ENCODE measurements around the gene SHMT2.

Gene SHMT2

GRCh38 chr12:57211791-57212700 lies 17.5 kb upstream of the SHMT2 start:
- no peak overlapping the region for H3K4me3 ChIP-seq (ENCODE audit: low read length)
- no peak for DNase-seq (ENCODE audit: low read depth, low spot score)

GRCh38 chr12:57212701-57213057 lies 16.8 kb upstream of the SHMT2 start:
- no peak overlapping the region for H3K4me3 ChIP-seq (ENCODE audit: low read length)
- no peak for DNase-seq (ENCODE audit: low read depth, low spot score)

- H3K4me3 ChIP-seq (ENCODE audit: low read length): no peak overlapping the region
- peak; percentile 70 for DNase-seq (ENCODE audit: low read depth, low spot score)
Observed at GRCh38 chr12:57213058-57213715, 16.3 kb upstream of the SHMT2 start.

GRCh38 chr12:57213763-57214397 lies 15.6 kb upstream of the SHMT2 start:
- no peak for DNase-seq (ENCODE audit: low read depth, low spot score)
- no peak overlapping the region for H3K4me3 ChIP-seq (ENCODE audit: low read length)

- DNase-seq (ENCODE audit: low read depth, low spot score): peak; percentile 58
- no peak overlapping the region for H3K4me3 ChIP-seq (ENCODE audit: low read length)
Observed at GRCh38 chr12:57214398-57214781, 15.1 kb upstream of the SHMT2 start.

GRCh38 chr12:57215065-57215464 lies 14.4 kb upstream of the SHMT2 start:
- no peak for DNase-seq (ENCODE audit: low read depth, low spot score)
- no peak overlapping the region for H3K4me3 ChIP-seq (ENCODE audit: low read length)

GRCh38 chr12:57215668-57216013 lies 13.9 kb upstream of the SHMT2 start:
- DNase-seq (ENCODE audit: low read depth, low spot score): no peak
- H3K4me3 ChIP-seq (ENCODE audit: low read length): no peak overlapping the region

- peak within 1 kb of the TSS; percentile 48 for H3K4me3 ChIP-seq (ENCODE audit: low read length)
- DNase-seq (ENCODE audit: low read depth, low spot score): no peak
Observed at GRCh38 chr12:57216014-57216911, 13.2 kb upstream of the SHMT2 start, which contains the start of gene NXPH4. TSS of gene NXPH4 (plus strand) at chr12:57216794. CDS start at chr12:57216970, 176 bp downstream.

GRCh38 chr12:57216921-57217879 lies 12.3 kb upstream of the SHMT2 start:
- no peak for DNase-seq (ENCODE audit: low read depth, low spot score)

GRCh38 chr12:57218030-57218853 lies 11.3 kb upstream of the SHMT2 start:
- no peak overlapping the region for H3K4me3 ChIP-seq (ENCODE audit: low read length)
- no peak for DNase-seq (ENCODE audit: low read depth, low spot score)

More at GRCh38 chr12:57216921-57217879, 12.3 kb upstream of the SHMT2 start:
- peak overlapping the region; percentile 48 for H3K4me3 ChIP-seq (ENCODE audit: low read length)

GRCh38 chr12:57219205-57219992 lies 10.1 kb upstream of the SHMT2 start:
- DNase-seq (ENCODE audit: low read depth, low spot score): no peak
- H3K4me3 ChIP-seq (ENCODE audit: low read length): no peak overlapping the region

- DNase-seq (ENCODE audit: low read depth, low spot score): no peak
- H3K4me3 ChIP-seq (ENCODE audit: low read length): no peak overlapping the region
Observed at GRCh38 chr12:57219993-57220754, 9.3 kb upstream of the SHMT2 start.

GRCh38 chr12:57220770-57221168 lies 8.7 kb upstream of the SHMT2 start:
- no peak overlapping the region for H3K4me3 ChIP-seq (ENCODE audit: low read length)
- no peak for DNase-seq (ENCODE audit: low read depth, low spot score)

GRCh38 chr12:57221169-57221917 lies 8.2 kb upstream of the SHMT2 start:
- DNase-seq (ENCODE audit: low read depth, low spot score): no peak
- no peak overlapping the region for H3K4me3 ChIP-seq (ENCODE audit: low read length)

Measured in Jurkat, Clone E6-1 (cell line).